ENCODE data around the gene RBM15.

Gene RBM15

GRCh38 chr1:110293601-110294104 lies 45.5 kb upstream of the RBM15 start:
- Histone ChIP-seq H3K4me3 (ENCODE audit: low read depth in 1 of 2, low read length in 2 of 2) (no peak overlapping the region), H3K9ac (ENCODE audit: low read depth, low read length) (no peak overlapping the region), H3K27ac (ENCODE audit: low read length) (no peak overlapping the region), H3K27me3 (ENCODE audit: insufficient read depth, low read length, poor library complexity) (peaks cover 13% of the 10 kb centered on the region), H3K4me1 (ENCODE audit: insufficient read depth, low read length) (no peaks in the 10 kb centered on the region), H3K36me3 (ENCODE audit: insufficient read depth, low read length) (no peaks in the 10 kb centered on the region), H3K79me2 (ENCODE audit: insufficient read depth, low read length) (no peaks in the 10 kb centered on the region), H4K20me1 (ENCODE audit: insufficient read depth, low read length) (no peaks in the 10 kb centered on the region), H2AFZ (ENCODE audit: low read depth, low read length) (no peak overlapping the region), H3K4me2 (ENCODE audit: insufficient read depth, low read length) (no peak overlapping the region), H3K9me3 (ENCODE audit: insufficient read depth, low read length, severe bottlenecking) (no peaks in the 10 kb centered on the region)
- DNase-seq = no peak
- TF ChIP-seq CTCF (IDR thresholded peaks at IDR 0.05; ENCODE audit: borderline replicate concordance, extremely low read depth, low read length, poor library complexity, severe bottlenecking) (no peak), EZH2 (IDR thresholded peaks at IDR 0.05; ENCODE audit: borderline replicate concordance, low read depth, low read length, severe bottlenecking) (no peak)
- ATAC-seq (ENCODE audit: insufficient read depth, low read depth) = no peak

- Histone ChIP-seq H3K9me3 (ENCODE audit: insufficient read depth, low read length, severe bottlenecking) (no peaks in the 10 kb centered on the region), H3K9ac (ENCODE audit: low read depth, low read length) (no peak overlapping the region), H3K27me3 (ENCODE audit: insufficient read depth, low read length, poor library complexity) (peaks cover 16% of the 10 kb centered on the region), H3K27ac (ENCODE audit: low read length) (no peak overlapping the region), H3K4me3 (ENCODE audit: low read depth in 1 of 2, low read length in 2 of 2) (no peak overlapping the region), H2AFZ (ENCODE audit: low read depth, low read length) (no peak overlapping the region), H3K79me2 (ENCODE audit: insufficient read depth, low read length) (no peaks in the 10 kb centered on the region), H3K4me2 (ENCODE audit: insufficient read depth, low read length) (no peak overlapping the region), H3K4me1 (ENCODE audit: insufficient read depth, low read length) (no peaks in the 10 kb centered on the region), H3K36me3 (ENCODE audit: insufficient read depth, low read length) (no peaks in the 10 kb centered on the region), H4K20me1 (ENCODE audit: insufficient read depth, low read length) (no peaks in the 10 kb centered on the region)
- DNase-seq (no peak), ATAC-seq (ENCODE audit: insufficient read depth, low read depth) (no peak)
- TF ChIP-seq CTCF (IDR thresholded peaks at IDR 0.05; ENCODE audit: borderline replicate concordance, extremely low read depth, low read length, poor library complexity, severe bottlenecking) (no peak), EZH2 (IDR thresholded peaks at IDR 0.05; ENCODE audit: borderline replicate concordance, low read depth, low read length, severe bottlenecking) (no peak)
Observed at GRCh38 chr1:110294308-110294707, 44.9 kb upstream of the RBM15 start.

- no peaks in the 10 kb centered on the region for H3K9me3 ChIP-seq (ENCODE audit: insufficient read depth, low read length, severe bottlenecking)
- no peak for TF ChIP-seq EZH2 (IDR thresholded peaks at IDR 0.05; ENCODE audit: borderline replicate concordance, low read depth, low read length, severe bottlenecking)
- TF ChIP-seq CTCF (IDR thresholded peaks at IDR 0.05; ENCODE audit: borderline replicate concordance, extremely low read depth, low read length, poor library complexity, severe bottlenecking) = no peak
- H4K20me1 ChIP-seq (ENCODE audit: insufficient read depth, low read length) = no peaks in the 10 kb centered on the region
- DNase-seq = no peak
- no peaks in the 10 kb centered on the region for H3K79me2 ChIP-seq (ENCODE audit: insufficient read depth, low read length)
- no peak for ATAC-seq (ENCODE audit: insufficient read depth, low read depth)
- no peak overlapping the region for H3K9ac ChIP-seq (ENCODE audit: low read depth, low read length)
- H3K4me2 ChIP-seq (ENCODE audit: insufficient read depth, low read length) = no peak overlapping the region
- no peaks in the 10 kb centered on the region for H3K4me1 ChIP-seq (ENCODE audit: insufficient read depth, low read length)
- no peaks in the 10 kb centered on the region for H3K36me3 ChIP-seq (ENCODE audit: insufficient read depth, low read length)
- no peak overlapping the region for H3K27ac ChIP-seq (ENCODE audit: low read length)
- peaks cover 21% of the 10 kb centered on the region for H3K27me3 ChIP-seq (ENCODE audit: insufficient read depth, low read length, poor library complexity)
- no peak overlapping the region for H3K4me3 ChIP-seq (ENCODE audit: low read depth in 1 of 2, low read length in 2 of 2)
- H2AFZ ChIP-seq (ENCODE audit: low read depth, low read length) = no peak overlapping the region
Observed at GRCh38 chr1:110298991-110299390, 40.2 kb upstream of the RBM15 start.

All from DND-41 (cell line).